A549 (cell line): ENCODE data around the gene PSME4.

ENCODE experiments used
- BCL3 ChIP-seq: fragments of >200 bp; sonication (Bioruptor Twin); formaldehyde crosslinking; IDR thresholded peaks from 3 replicates; pipeline ENCODE4 v1.6.1; 2016
- CBX2 ChIP-seq: fragments of 200-600 bp; sonication (generic); IDR thresholded peaks from 2 replicates; pipeline ENCODE4 v1.6.1; 2016; ENCODE audit warnings: low read depth, mild to moderate bottlenecking, borderline replicate concordance
- CEBPB ChIP-seq, 2 experiments: fragments of >200 bp in 1 of 2; sonication (Bioruptor Twin) in 1 of 2; formaldehyde crosslinking in 1 of 2; IDR thresholded peaks; 2 replicates each; pipeline ENCODE4 v1.6.1; 2012 to 2016
- CHD4 ChIP-seq: fragments of 200-600 bp; sonication (generic); IDR thresholded peaks from 2 replicates; pipeline ENCODE4 v1.6.1; 2016; ENCODE audit warnings: antibody characterized with exemption, mild to moderate bottlenecking, borderline replicate concordance
- CTCF ChIP-seq: fragments of >200 bp; sonication (Bioruptor Twin); formaldehyde crosslinking; IDR thresholded peaks from 3 replicates; pipeline ENCODE4 v1.5.1; 2016
- FOSL2 ChIP-seq, 2 experiments: fragments of 450-650 bp in 1 of 2; fragments of >200 bp in 1 of 2; sonication (Bioruptor Twin) in 1 of 2; formaldehyde crosslinking; IDR thresholded peaks; 2 replicates each; pipeline versions ENCODE4 v1.5.0 to v1.6.1; 2016 to 2020; ENCODE audit warnings: mild to moderate bottlenecking in 1 of 2, moderate library complexity in 1 of 2
- JUN ChIP-seq, 2 experiments: fragments of >200 bp; sonication (Bioruptor Twin); formaldehyde crosslinking; IDR thresholded peaks; 2 replicates in 1 of 2; 3 replicates in 1 of 2; pipeline ENCODE4 v1.6.1; 2016 to 2017
- NFE2L2 ChIP-seq: fragments of 150-350 bp; conservative IDR thresholded peaks from 2 replicates; pipeline ENCODE4 v1.6.1; 2014; ENCODE audit warnings: low read length
- POLR2A ChIP-seq: IDR thresholded peaks from 2 replicates; pipeline ENCODE4 v1.6.1; 2012; ENCODE audit warnings: mild to moderate bottlenecking, low read length
- POLR2AphosphoS2 ChIP-seq: conservative IDR thresholded peaks from 2 replicates; pipeline ENCODE4 v1.6.1; 2012; ENCODE audit warnings: low read length, improper control_type of control experiment, inconsistent platforms
- RNF2 ChIP-seq: fragments of 200-600 bp; sonication (generic); IDR thresholded peaks from 2 replicates; pipeline ENCODE4 v1.6.1; 2016; ENCODE audit warnings: low read depth, mild to moderate bottlenecking, antibody characterized with exemption, moderate library complexity, borderline replicate concordance
- ZFP36 ChIP-seq: fragments of 450-650 bp; IDR thresholded peaks from 2 replicates; pipeline ENCODE4 v1.6.1; 2014; ENCODE audit warnings: borderline replicate concordance; ENCODE audit not compliant: partially characterized antibody

GRCh38 chr2:53826587-53827397 lies 144.0 kb downstream of the PSME4 start:
- no peak for TF ChIP-seq ZFP36
- TF ChIP-seq NFE2L2, result no peak
- no peak for TF ChIP-seq CTCF
- TF ChIP-seq POLR2A, result no peak
- no peak for TF ChIP-seq CEBPB (IDR thresholded peaks at IDR 0.05)
- TF ChIP-seq FOSL2 (IDR thresholded peaks at IDR 0.05), result no peak
- no peak for TF ChIP-seq FOSL2 (CRISPR knock-in tag; IDR thresholded peaks at IDR 0.05)
- no peak for TF ChIP-seq CHD4
- TF ChIP-seq JUN (IDR thresholded peaks at IDR 0.05), result no peak
- no peak for TF ChIP-seq BCL3
- no peak for TF ChIP-seq CBX2
- TF ChIP-seq POLR2AphosphoS2, result no peak
- TF ChIP-seq RNF2, result no peak
